Measurements from ENCODE around the gene LPCAT1.
"Not testable (repeated sequence)": the region's sequence is repeated elsewhere in the genome, so short reads cannot be mapped to it uniquely, and the experiment has no call there.

Gene LPCAT1

DNA sequence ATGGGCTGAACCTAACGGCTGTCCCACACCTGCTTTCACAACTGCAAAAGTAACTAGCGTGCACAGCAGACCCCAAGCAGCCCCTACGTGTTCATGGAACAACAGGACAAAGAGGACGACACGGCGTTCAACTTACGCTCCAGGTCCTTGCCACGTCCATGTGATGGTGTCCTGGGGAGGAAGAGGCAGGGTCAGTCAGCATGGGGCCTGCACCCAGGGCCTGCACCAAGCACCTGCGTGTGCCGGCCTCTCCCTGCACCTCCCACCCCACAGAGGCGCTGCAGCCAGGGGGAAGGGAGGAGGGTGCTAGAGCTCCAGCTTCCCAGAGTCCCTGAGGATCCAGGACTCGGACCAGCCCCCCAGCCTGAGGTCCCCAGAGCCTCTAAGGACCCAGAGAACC, 43.0 kb downstream of the LPCAT1 start:
- no peak for DNase-seq

- DNase-seq: peak in 25 of 51 donors; percentile 14 to 50 (median 33)
These were observed 43.5 kb downstream of the LPCAT1 start for GRCh38 chr5:1480217-1480616.

DNA sequence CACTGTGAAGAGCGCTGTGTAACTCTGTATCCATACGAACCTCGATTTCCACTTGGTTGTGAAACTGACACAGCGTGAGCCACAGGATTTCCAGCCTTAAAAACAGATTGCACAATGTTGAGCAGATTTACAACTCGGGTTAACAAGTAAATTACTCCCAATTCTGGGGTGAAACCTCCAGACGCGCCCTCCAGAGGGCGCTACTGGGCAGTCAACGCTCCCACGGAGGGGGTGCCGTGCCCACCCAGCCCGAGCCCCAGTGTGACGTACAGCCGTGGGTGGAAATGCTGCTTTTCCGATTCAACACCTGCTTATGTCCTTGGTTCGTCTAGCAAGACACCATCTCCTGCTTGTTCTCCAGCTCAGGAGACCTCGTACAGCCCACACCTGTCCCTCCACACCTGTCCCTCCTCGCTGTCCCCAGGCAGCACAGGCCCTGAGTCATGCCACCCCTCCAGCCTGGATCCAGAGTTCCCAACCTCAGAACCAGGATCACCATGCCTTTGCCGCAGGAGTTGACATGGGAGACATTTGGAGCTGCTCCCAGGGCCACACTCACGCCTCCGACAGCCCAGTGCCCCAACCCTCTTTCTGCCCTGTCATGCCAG, 44.1 kb downstream of the LPCAT1 start:
- DNase-seq: peak in 5 of 51 donors; percentile 20 to 34 (median 30)

DNA sequence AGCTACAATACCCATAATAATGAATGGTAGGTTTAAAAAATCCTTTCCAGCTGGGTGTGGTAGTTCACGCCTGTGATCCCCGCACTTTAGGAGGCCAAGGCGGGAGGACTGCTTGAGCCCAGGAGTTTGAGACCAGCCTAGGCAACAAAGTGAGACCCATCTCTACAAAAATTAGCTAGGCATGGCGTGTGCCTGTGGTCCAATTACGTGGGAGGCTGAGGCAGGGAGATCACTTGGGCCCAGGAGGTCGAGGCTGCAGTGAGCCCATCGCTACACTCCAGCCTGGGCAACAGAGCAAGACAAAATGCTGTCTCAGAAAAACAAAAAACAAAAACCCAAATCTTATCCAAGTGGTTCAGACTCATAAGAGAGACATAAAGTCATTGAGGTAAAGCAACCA, 44.7 kb downstream of the LPCAT1 start:
- no peak for DNase-seq

- DNase-seq: no peak
These were observed 45.3 kb downstream of the LPCAT1 start for GRCh38 chr5:1478271-1479035.

DNA sequence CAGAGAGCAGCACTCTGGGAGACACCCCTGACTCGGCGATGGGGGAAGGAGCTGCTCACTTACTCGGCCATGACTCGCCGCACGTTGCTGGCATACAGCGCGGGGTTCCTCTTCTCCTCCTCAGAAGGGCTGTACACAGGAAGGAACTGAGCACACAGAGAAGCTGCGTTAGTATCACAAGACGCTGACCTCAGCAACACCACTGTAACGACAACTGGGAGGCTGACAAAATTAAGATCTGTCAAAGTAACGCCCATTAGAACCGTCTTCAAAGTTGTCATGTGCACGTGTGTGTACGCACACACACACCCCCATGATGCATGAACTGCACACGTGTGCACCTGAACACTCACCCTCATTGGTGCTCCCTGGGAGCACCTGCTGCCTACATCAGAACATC, 46.4 kb downstream of the LPCAT1 start:
- peak in 22 of 51 donors; percentile 21 to 56 (median 34) for DNase-seq

DNA sequence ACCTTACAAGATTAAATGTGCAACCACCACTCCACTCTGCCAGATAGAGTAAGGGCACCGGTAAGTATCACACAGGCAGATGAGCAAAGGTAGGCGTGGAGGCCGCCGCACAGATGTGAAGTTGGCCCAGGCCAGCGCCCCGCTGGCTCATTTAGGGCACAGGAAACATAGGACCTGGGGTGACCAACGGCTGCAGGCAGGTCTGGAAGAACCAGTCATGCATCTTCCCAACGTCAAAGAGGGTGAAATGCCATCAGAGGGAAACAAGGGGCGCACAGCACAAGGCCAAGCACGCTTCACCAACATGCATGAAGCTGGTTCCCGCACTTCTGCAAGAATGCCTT, 46.8 kb downstream of the LPCAT1 start:
- no peak for DNase-seq

GRCh38 chr5:1476181-1476966, 47.4 kb downstream of the LPCAT1 start:
- no peak for DNase-seq

- DNase-seq: not testable (repeated sequence)
These were observed 48.2 kb downstream of the LPCAT1 start for GRCh38 chr5:1475544-1475900.

DNA sequence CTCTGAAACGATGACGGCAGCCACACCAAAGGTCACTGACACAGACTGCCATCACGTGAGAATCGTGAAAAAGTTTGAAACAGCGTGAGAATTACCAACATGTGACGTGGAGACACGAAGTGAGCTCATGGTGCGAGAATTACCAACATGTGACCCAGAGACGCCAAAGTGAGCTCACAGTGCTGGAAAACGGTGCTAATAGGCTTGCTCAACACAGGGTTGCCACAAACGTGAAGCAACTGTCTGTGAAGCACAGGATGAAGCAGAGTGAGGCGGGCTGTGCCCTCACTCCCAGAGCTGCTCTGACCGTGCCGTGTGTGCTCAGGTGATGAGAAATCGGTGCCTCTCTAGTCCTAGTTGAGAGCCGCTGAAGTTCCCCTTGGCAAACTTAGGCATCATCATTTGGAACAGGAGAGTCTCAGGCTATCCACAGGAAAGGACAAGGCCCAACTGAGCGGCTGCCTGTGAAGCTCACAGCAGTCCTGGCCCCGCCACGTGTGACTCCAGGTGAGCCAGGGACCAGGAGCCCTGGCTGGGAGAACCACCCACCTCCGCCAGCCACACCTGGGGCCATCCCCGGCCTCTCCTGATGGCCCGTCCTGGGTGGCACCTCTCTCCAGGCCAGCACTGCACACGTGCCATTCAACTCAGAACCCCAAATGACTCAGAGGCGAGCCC, 48.8 kb downstream of the LPCAT1 start:
- no peak for DNase-seq

DNA sequence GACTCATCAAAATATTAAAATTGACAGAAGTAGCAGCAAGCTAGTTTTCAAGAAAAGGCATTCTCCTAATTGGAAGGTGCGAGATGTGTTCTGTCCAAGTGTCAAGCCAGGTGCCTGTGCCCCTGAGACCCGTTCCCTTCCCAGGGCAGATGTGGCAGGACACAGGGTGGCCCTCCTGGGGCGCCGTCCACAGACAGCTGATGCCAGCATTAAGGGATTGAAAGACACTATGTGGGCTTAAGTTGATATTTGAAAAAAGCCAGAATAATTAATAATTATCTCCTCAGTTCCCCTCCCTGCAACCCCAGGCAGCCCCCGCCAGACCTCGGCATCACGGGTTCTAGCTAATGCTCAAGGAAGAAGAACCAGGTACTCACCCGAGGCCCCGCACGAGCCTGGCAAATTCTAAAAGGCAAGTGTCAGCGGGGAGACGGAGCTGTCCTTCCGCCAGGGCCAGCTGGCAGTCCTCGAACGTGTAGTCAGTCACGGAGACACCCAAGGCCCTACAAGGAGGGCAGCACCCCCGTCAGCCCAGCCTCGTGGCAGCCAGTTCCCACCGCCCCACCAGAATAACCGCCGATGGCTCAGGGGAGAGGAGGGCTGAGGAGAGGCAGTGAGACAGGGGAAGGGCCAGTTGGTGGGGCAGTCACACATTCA, 49.4 kb downstream of the LPCAT1 start:
- no peak for DNase-seq

GRCh38 chr5:1473746-1474145, 50.0 kb downstream of the LPCAT1 start:
- DNase-seq: no peak

GRCh38 chr5:1472964-1473628, 50.7 kb downstream of the LPCAT1 start:
- no peak for DNase-seq

- no peak for DNase-seq
These were observed 51.5 kb downstream of the LPCAT1 start for GRCh38 chr5:1471997-1472963.

- no peak for DNase-seq
These were observed 52.4 kb downstream of the LPCAT1 start for GRCh38 chr5:1471240-1471853.

DNA sequence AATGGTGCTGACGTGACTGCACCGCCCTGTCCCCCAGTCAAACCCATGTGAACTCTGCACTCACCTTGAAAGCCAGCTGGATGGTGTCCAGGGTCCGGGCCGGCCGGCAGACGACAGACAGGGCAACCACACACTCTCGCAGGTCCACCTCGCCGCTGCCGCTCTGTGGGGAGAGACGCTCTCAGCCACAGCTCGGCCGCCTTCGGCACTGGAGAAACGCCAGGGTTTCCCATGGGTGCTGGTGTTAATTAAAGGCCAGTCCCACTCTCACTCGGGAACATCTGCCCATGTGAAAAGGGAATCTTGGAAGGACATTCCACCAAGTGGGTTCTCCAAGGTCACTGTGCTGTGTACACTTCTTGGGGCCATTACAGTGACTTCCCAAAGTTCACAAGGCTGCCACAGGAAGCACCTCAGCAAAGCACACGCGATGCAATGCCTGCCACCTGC, 53.0 kb downstream of the LPCAT1 start:
- DNase-seq: no peak

DNA sequence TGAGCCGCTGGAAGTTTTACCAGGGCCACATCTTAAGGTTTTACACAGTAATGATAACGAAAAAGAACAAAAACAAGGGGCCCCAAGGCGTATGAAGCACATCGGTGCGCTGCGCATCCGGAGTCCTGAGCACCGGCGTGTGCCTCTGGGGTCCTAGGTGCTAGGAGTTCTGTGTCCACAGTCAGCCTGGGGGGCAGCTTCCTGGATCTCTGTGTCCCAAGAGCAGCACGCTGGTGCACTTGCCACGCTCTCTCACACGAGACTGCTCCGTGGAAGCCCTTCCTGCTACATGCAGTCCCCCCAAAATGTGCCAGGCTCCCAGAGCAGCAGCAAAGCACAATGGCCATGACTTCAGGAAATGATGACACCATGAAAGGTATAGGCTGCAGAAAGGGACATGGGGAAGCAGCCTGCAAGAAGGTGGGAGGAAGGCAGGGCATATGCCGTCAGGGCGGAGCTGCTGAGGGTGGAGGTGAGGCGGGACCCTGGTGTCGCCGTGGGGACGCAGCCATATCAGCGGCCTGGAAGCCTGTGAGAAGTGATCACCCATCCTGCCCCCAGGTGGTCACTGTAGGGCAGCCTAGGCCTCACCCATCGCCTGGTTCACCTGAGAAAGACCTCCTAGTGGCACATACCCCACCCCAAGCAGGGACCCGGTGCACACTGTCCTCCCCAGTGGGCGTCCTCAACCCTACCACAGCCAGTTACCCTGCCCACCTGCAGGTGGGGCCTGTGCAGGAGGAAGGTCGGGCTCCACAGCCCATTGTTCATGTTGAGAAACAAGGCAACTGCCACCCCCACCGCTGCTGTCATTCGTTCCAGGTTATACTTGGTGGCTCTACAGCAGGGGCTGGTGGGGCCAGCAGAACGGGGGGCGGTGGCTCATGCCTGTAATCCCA, 54.9 kb downstream of the LPCAT1 start:
- DNase-seq: no peak

DNA sequence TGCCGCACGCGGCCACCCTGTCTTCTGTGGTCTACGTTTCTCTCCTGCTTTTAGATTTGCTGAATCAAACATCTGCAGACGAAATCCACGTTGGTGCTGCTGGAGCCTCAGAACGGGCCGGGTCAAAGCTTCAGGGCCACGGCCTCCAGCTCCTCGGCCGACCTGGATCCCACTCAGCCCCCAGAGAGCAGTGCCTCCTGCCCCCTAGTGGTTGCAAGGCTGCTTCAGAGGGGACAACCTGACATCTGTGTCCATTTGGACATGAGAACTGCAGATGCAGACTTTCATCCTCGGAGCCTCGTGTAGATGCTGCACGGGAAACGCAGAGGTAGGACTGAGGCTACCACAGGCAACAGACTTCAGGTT, 55.5 kb downstream of the LPCAT1 start:
- DNase-seq: peak in 16 of 51 donors; percentile 8 to 58 (median 19)

All from hypothalamus (tissue), 51 donors.